Thyroid gland (tissue), 4 donors: ENCODE data around the gene ANKRD55. TPM values are rescaled to one million over a fixed set of nuclear protein-coding genes. Genes with fewer than 3 reads are reported as not detected.
"Not testable (repeated sequence)": the region's sequence is repeated elsewhere in the genome, so short reads cannot be mapped to it uniquely, and the experiment has no call there.

Source experiments
- DNase-seq, 2 donors: peaks; one replicate each; pipeline ENCODE4 v3.0.0-alpha.2; 2019
- H3K27ac ChIP-seq, 3 donors: fragments of 200-600 bp; sonication (generic); 1 replicate in 2 of 3; 2 replicates in 1 of 3; pipeline ENCODE4 v1.5.1; 2016 to 2019; ENCODE audit warnings: mild to moderate bottlenecking in 1 of 3, moderate library complexity in 1 of 3
- H3K27me3 ChIP-seq: fragments of 200-600 bp; sonication (generic); one replicate; pipeline ENCODE4 v1.5.1; 2019
- H3K36me3 ChIP-seq, 2 donors: fragments of 200-600 bp; sonication (generic); one replicate each; pipeline ENCODE4 v1.5.1; 2016 to 2019
- H3K4me1 ChIP-seq, 2 donors: fragments of 200-600 bp; sonication (generic); one replicate each; pipeline ENCODE4 v1.5.1; 2017 to 2019
- H3K4me3 ChIP-seq, 3 donors: fragments of 200-600 bp; sonication (generic); replicated peaks in 1 of 3; 1 replicate in 2 of 3; 2 replicates in 1 of 3; pipeline ENCODE4 v1.5.1; 2016; ENCODE audit warnings: mild to moderate bottlenecking in 1 of 3
- H3K9me3 ChIP-seq: fragments of 200-600 bp; sonication (generic); one replicate; pipeline ENCODE4 v1.5.1; 2017
- POLR2A ChIP-seq, 2 donors: fragments of 450-650 bp; IDR thresholded peaks; one replicate each; pipeline ENCODE4 v1.6.1; 2017; ENCODE audit warnings: antibody characterized with exemption in 2 of 2, mild to moderate bottlenecking in 2 of 2, moderate library complexity in 1 of 2
- WGBS, 2 donors: methylation state at CpG; one replicate each; pipeline ENCODE4 v1.1.5; 2017; 5-methylcytosine and 5-hydroxymethylcytosine counted together
- intact Hi-C: fragments of 100-400 bp; cut with DNase I; formaldehyde crosslinking; loops from one replicate; pipeline ENCODE4 v1.15.1; 2023
- total RNA-seq, 4 donors: library from RNA; depleted of rRNA; stranded (reverse); fragments of >200 nt; gene quantifications; one replicate each; pipeline ENCODE4 v1.2.3, GENCODE V29; 2016
- TF ChIP-seq, protein P1 (sequence below), 6 experiments: fragments of 200-600 bp in 3 of 6; fragments of 450-650 bp in 3 of 6; sonication (generic) in 3 of 6; IDR thresholded peaks; one replicate each; pipeline ENCODE4 v1.5.1; 2016 to 2019; ENCODE audit warnings: antibody characterized with exemption in 6 of 6, mild to moderate bottlenecking in 2 of 6, inconsistent platforms in 1 of 6, moderate library complexity in 1 of 6

Gene ANKRD55
- total RNA-seq, 4 donors from 2014 or later: 0.22 to 0.94 TPM; not detected in 2

DNA sequence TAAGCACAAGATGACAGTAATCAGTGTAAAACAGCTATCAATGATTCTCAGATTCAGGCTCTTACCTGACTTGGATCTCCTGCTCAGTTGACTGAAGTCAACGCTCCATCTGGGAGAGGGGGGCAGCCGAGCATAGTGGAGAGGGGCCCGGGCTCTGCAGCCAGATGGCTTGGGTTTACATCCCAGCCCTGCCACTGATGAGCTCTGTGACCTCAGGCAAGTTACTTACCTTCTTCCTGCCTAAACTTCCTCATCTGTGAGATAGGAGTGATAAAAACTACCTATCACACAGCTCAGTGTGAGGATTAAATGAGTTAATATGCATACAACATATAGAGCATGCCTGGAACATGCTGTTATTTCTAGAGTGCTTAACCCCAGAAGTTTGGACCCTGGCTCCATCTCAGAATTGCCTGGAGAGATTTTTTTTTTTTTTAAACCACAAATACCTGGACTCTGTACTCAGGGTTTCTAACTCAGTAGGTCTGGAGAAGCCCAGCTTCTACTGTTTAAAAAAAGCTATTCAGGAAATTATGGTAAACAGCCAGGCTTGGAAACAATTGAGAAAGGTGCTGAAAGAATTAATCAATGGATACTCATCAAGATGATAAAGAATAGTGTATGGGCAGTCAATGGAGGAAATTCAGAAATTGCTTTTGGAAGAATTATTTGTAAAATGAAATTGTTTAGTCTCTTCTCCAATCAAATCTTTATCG, 72.2 kb downstream of the ANKRD55 start:
- Histone ChIP-seq H3K4me1 (peaks cover 0 to 21% of the 10 kb centered on the region in 2 donors), H3K9me3 (no peaks in the 10 kb centered on the region), H3K27me3 (no peaks in the 10 kb centered on the region), H3K4me3 (no peak overlapping the region), H3K36me3 (no peaks in the 10 kb centered on the region), H3K27ac (no peak overlapping the region)
- TF ChIP-seq, protein P1, sequence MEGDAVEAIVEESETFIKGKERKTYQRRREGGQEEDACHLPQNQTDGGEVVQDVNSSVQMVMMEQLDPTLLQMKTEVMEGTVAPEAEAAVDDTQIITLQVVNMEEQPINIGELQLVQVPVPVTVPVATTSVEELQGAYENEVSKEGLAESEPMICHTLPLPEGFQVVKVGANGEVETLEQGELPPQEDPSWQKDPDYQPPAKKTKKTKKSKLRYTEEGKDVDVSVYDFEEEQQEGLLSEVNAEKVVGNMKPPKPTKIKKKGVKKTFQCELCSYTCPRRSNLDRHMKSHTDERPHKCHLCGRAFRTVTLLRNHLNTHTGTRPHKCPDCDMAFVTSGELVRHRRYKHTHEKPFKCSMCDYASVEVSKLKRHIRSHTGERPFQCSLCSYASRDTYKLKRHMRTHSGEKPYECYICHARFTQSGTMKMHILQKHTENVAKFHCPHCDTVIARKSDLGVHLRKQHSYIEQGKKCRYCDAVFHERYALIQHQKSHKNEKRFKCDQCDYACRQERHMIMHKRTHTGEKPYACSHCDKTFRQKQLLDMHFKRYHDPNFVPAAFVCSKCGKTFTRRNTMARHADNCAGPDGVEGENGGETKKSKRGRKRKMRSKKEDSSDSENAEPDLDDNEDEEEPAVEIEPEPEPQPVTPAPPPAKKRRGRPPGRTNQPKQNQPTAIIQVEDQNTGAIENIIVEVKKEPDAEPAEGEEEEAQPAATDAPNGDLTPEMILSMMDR (IDR thresholded peaks at IDR 0.05): no peak
- no peak for TF ChIP-seq POLR2A (IDR thresholded peaks at IDR 0.05)
- intact Hi-C loops: no loop called here
- DNase-seq: no peak
- 59 to 76% methylated on average over 4 of the region's 4 CpGs for WGBS, 2 donors

DNA sequence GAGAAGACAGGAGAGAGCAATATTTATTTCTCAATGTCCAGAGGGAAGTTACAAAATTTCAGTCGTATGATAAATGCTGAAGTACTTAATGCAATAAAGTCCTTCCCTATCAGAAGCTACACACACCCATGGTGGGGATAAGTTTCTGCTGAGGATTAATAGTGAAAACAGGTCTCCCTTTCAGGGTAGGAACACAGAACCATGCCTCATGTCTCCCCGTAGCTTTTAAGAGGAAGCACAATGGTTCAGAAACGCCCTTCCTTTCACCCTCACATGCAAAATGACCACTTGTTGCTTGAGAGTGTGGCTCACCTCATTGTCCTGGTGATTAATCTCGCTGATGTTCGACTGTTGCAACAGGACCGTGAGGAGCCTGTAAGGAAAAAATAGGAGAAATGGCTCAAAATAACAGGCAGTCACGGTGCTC, 73.6 kb downstream of the ANKRD55 start:
- Histone ChIP-seq H3K36me3 (no peaks in the 10 kb centered on the region), H3K4me1 (peaks cover 4 to 24% of the 10 kb centered on the region in 2 donors), H3K27ac (no peak overlapping the region), H3K4me3 (no peak overlapping the region), H3K27me3 (no peaks in the 10 kb centered on the region), H3K9me3 (no peaks in the 10 kb centered on the region)
- WGBS, 2 donors: 71 to 75% methylated on average over 7 of the region's 7 CpGs
- TF ChIP-seq, protein P1 (IDR thresholded peaks at IDR 0.05): no peak
- TF ChIP-seq POLR2A (IDR thresholded peaks at IDR 0.05): no peak
- DNase-seq: no peak
- intact Hi-C loops: no loop called here

DNA sequence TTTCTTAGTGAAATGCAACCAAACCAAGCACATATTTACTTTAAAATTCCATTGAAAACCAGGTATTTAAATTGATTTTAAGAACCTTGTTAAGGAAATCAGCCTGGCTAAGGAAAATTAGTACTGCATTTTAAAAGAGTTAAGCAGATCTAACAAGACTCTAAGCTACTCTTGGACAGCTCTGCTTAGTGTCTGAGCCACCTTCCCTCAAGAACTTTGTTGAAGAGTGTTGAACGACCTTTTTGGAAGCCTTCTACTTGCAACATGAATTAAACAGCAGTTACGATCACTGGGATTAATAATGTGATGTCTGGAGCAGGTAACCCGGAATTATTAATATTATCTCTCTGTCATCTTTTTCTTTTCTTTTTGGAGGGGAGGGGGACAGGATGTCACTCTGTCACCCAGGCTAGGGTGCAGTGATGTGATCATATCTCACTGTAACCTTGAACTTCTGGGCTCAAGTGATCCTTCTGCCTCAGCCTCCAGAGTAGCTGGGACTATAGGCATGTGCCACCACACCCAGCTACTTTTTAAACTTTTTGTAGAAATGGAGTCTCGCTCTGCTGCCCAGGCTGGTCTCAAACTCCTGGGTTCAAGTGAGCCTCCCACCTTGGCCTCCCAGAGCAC, 74.7 kb downstream of the ANKRD55 start:
- no peak overlapping the region for H3K4me3 ChIP-seq
- TF ChIP-seq, protein P1 (IDR thresholded peaks at IDR 0.05): no peak
- TF ChIP-seq POLR2A (IDR thresholded peaks at IDR 0.05): no peak
- H3K27ac ChIP-seq: no peak overlapping the region
- no peak for DNase-seq
- no peaks in the 10 kb centered on the region for H3K36me3 ChIP-seq
- no peaks in the 10 kb centered on the region for H3K9me3 ChIP-seq
- H3K4me1 ChIP-seq: peaks cover 4 to 20% of the 10 kb centered on the region in 2 donors
- WGBS, 2 donors: 90 to 91% methylated on average over 4 of the region's 4 CpGs
- intact Hi-C loops: no loop called here
- no peaks in the 10 kb centered on the region for H3K27me3 ChIP-seq

DNA sequence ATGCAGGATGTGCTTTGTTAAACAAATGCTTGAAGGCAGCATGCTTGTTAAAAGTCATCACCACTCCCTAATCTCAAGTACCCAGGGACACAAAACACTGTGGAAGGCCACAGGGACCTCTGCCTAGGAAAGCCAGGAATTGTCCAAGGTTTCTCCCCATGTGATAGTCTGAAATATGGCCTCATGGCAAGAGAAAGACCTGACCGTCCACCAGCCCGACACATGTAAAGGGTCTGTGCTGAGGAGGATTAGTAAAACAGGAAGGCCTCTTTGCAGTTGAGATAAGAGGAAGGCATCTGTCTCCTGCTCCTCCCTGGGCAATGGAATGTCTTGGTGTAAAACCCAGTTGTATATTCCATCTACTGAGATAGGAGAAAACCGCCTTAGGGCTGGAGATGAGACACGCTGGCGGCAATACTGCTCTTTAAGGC, 75.9 kb downstream of the ANKRD55 start:
- H3K36me3 ChIP-seq, H3K4me3 ChIP-seq, intact Hi-C loops, H3K27me3 ChIP-seq, DNase-seq, H3K9me3 ChIP-seq, H3K27ac ChIP-seq: not testable (repeated sequence)
- H3K4me1 ChIP-seq: peaks cover 4 to 26% of the 10 kb centered on the region in 2 donors
- WGBS, 2 donors: 91 to 99% methylated on average over 5 of the region's 5 CpGs

DNA sequence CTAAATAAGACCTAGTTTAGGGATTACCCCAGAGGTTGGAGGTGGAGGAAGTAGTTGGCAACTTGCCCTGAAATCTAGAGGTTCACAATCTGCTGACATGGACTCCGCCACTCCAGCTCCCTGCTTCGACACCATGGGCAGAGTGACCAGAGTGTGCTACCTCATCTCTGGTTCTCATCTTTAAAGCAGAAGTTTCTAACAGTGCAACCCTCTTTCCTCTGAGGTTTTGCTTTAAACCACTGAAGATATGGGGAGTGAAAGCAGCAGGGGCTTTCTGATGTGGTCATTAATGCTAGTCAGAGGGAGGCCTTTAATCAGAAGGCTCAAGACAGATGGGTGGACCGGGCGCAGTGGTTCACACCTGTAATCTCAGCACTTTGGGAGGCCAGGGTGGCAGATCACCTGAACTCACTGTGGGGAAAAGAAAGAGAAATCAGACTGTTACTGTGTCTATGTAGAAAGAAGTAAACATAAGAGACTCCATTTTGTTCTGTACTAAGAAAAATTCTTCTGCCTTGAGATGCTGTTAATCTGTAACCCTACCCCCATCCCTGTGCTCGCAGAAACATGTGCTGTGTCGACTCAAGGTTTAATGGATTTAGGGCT, 76.4 kb downstream of the ANKRD55 start:
- not testable (repeated sequence) for H3K27ac ChIP-seq
- 68 to 78% methylated on average over 6 of the region's 6 CpGs for WGBS, 2 donors

More for the DNA sequence above, 76.4 kb downstream of the ANKRD55 start:
- H3K27me3 ChIP-seq, intact Hi-C loops, DNase-seq, H3K4me3 ChIP-seq, H3K9me3 ChIP-seq, H3K36me3 ChIP-seq: not testable (repeated sequence)
- peaks cover 4 to 28% of the 10 kb centered on the region in 2 donors for H3K4me1 ChIP-seq
